GM23338 (cell line): ENCODE measurements around the gene C1QBP. TPM values are rescaled to one million over a fixed set of nuclear protein-coding genes. Genes with fewer than 3 reads are reported as not detected.
"Not testable (repeated sequence)": the region's sequence is repeated elsewhere in the genome, so short reads cannot be mapped to it uniquely, and the experiment has no call there.

Experiments
- ATAC-seq: fragments of 200-7000 bp; cut with Tn5 transposase; 3 replicates; pipeline ENCODE4 v1.9.1; 2020
- DNase-seq: peaks from one replicate; pipeline ENCODE4 v3.0.0-alpha.2; 2015; ENCODE audit warnings: low spot score
- H2AFZ ChIP-seq: fragments of 200-600 bp; sonication (generic); 2 replicates; pipeline ENCODE4 v1.8.0; 2016; ENCODE audit warnings: antibody characterized with exemption, mild to moderate bottlenecking, moderate library complexity
- H3F3A ChIP-seq: fragments of 200-600 bp; sonication (generic); replicated peaks from 2 replicates; pipeline ENCODE4 v1.8.0; 2017; ENCODE audit warnings: antibody characterized with exemption, mixed run types, low read depth
- H3K27ac ChIP-seq: fragments of 200-600 bp; sonication (generic); 2 replicates; pipeline ENCODE4 v1.6.1; 2016; ENCODE audit warnings: low read depth
- H3K27me3 ChIP-seq: fragments of 200-600 bp; sonication (generic); 2 replicates; pipeline ENCODE4 v1.8.0; 2016; ENCODE audit warnings: mild to moderate bottlenecking, mixed run types, moderate library complexity; ENCODE audit not compliant: insufficient read depth
- H3K36me3 ChIP-seq: fragments of 200-600 bp; sonication (generic); 2 replicates; pipeline ENCODE4 v1.8.0; 2016; ENCODE audit warnings: mild to moderate bottlenecking; ENCODE audit not compliant: insufficient read depth
- H3K4me1 ChIP-seq: fragments of 200-600 bp; sonication (generic); 2 replicates; pipeline ENCODE4 v1.8.0; 2016; ENCODE audit warnings: mild to moderate bottlenecking, moderate library complexity; ENCODE audit not compliant: insufficient read depth
- H3K4me2 ChIP-seq: fragments of 200-600 bp; sonication (generic); 2 replicates; pipeline ENCODE4 v1.7.1; 2017; ENCODE audit warnings: mixed run types
- H3K4me3 ChIP-seq: fragments of 200-600 bp; sonication (generic); 2 replicates; pipeline ENCODE4 v1.6.1; 2016; ENCODE audit warnings: mixed run types
- H3K79me2 ChIP-seq: fragments of 200-600 bp; sonication (generic); replicated peaks from 2 replicates; pipeline ENCODE4 v1.8.0; 2017; ENCODE audit warnings: mild to moderate bottlenecking; ENCODE audit not compliant: insufficient read depth
- H3K9me2 ChIP-seq: fragments of 200-600 bp; sonication (generic); 2 replicates; pipeline ENCODE4 v1.8.0; 2017; ENCODE audit not compliant: insufficient read depth
- H4K20me1 ChIP-seq: fragments of 200-600 bp; sonication (generic); replicated peaks from 2 replicates; pipeline ENCODE4 v1.8.0; 2017; ENCODE audit warnings: mild to moderate bottlenecking; ENCODE audit not compliant: insufficient read depth
- H3K27ac Mint-ChIP-seq: 2 replicates; pipeline ENCODE4 v1.8.0; 2020; ENCODE audit warnings: inconsistent platforms, mild to moderate bottlenecking, moderate library complexity, mixed read lengths
- H3K27me3 Mint-ChIP-seq: 3 replicates; pipeline ENCODE4 v1.8.0; 2022; ENCODE audit warnings: low read depth, mild to moderate bottlenecking, moderate library complexity, mixed read lengths, inconsistent platforms; ENCODE audit not compliant: insufficient read depth, poor library complexity
- H3K36me3 Mint-ChIP-seq: 3 replicates; pipeline ENCODE4 v1.8.0; 2021; ENCODE audit warnings: low read depth, mild to moderate bottlenecking, inconsistent platforms, moderate library complexity, mixed read lengths
- H3K4me1 Mint-ChIP-seq: 3 replicates; pipeline ENCODE4 v1.8.0; 2020; ENCODE audit warnings: mild to moderate bottlenecking, inconsistent platforms, mixed read lengths
- H3K4me3 Mint-ChIP-seq: 3 replicates; pipeline ENCODE4 v1.8.0; 2021; ENCODE audit warnings: moderate library complexity, mild to moderate bottlenecking, inconsistent platforms, mixed read lengths
- H3K9me3 Mint-ChIP-seq: 3 replicates; pipeline ENCODE4 v1.8.0; 2020; ENCODE audit warnings: moderate library complexity, mild to moderate bottlenecking, inconsistent platforms, mixed read lengths
- EZH2 ChIP-seq: fragments of 200-600 bp; sonication (generic); IDR thresholded peaks from one replicate; pipeline ENCODE4 v1.8.0; 2017; ENCODE audit warnings: antibody characterized with exemption, mild to moderate bottlenecking, low read depth; ENCODE audit not compliant: unreplicated experiment
- NANOG ChIP-seq: IDR thresholded peaks from 2 replicates; pipeline ENCODE4 v1.6.1; 2016; ENCODE audit warnings: antibody characterized with exemption, borderline replicate concordance
- ZNF114 ChIP-seq: fragments of 250-450 bp; sonication (Bioruptor Pico); IDR thresholded peaks from 2 replicates; pipeline ENCODE4 v1.5.0; 2020; ENCODE audit warnings: mild to moderate bottlenecking, moderate library complexity
- polyA plus RNA-seq: library from polyadenylated mRNA; unstranded; fragments of >200 nt; fragmentation: Nextera tagmentation; extraction: Ambion mirVana; gene quantifications from 2 replicates; pipeline ENCODE4 v1.2.1, GENCODE V29; 2016
- total RNA-seq: library from RNA; depleted of rRNA; stranded (reverse); fragments of >200 nt; shearing (Covaris generic); gene quantifications from 2 replicates; pipeline ENCODE4 v1.2.3, GENCODE V29; 2014
- TF ChIP-seq, protein P1 (sequence below): IDR thresholded peaks from 2 replicates; pipeline ENCODE4 v1.6.1; 2016; ENCODE audit warnings: antibody characterized with exemption
- TF ChIP-seq, protein P2 (sequence below): IDR thresholded peaks from one replicate; pipeline ENCODE4 v1.6.1; 2018; ENCODE audit warnings: antibody characterized with exemption; ENCODE audit not compliant: unreplicated experiment
- TF ChIP-seq, protein P3 (sequence below), 2 experiments: fragments of 200-600 bp in 1 of 2; sonication (generic) in 1 of 2; conservative IDR thresholded peaks; 2 replicates each; pipeline versions ENCODE4 v1.5.1 to v1.6.1; 2016 to 2017; ENCODE audit warnings: antibody characterized with exemption in 2 of 2, low read depth in 2 of 2, mild to moderate bottlenecking in 2 of 2, moderate library complexity in 1 of 2

The C1QBP gene
- total and polyA plus RNA-seq, 2 experiments from 2014 or later, result 478 to 704 TPM

DNA sequence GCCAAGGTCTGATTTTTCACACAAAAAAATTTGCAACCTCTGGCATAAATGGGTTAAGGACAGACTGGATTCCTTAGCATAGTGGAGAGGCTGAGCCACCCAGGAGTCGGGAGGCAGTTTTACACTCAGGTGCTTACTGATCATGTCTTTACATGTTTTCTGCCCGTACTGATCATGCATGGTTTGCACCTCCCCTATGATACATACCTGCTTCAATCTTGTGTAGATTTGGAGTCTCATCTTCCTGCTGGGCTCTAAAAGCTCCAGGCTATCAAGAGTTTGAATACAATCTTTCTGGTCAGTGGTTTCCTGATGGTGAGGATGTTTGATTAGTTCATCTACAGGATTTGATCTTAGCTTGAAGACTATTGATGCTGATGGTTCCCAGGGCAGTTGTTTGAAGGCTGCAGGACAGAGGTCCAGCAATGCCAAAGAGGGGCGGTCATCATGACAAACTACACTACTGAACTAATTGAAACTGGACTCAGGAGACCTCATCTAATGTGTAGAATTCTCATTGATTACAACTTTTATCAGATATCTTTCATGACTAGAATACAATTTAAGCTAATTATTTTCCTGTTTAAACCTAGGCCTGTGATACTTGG, 6.9 kb downstream of the C1QBP start:
- Mint-ChIP-seq H3K4me1 (peaks cover 6% of the 10 kb centered on the region; the same call in 1 of the 3 replicates), H3K9me3 (no peaks in the 10 kb centered on the region), H3K27ac (peak overlapping the region; percentile 25), H3K27me3 (peaks cover 9% of the 10 kb centered on the region), H3K36me3 (peaks cover 95% of the 10 kb centered on the region), H3K4me3 (no peak overlapping the region)
- Histone ChIP-seq H2AFZ (no peak overlapping the region), H3K79me2 (peaks cover 18% of the 10 kb centered on the region), H3F3A (peaks cover 51% of the 10 kb centered on the region), H3K9me2 (no peaks in the 10 kb centered on the region), H3K4me3 (no peak overlapping the region), H3K36me3 (peaks cover 77% of the 10 kb centered on the region), H3K27me3 (no peaks in the 10 kb centered on the region), H3K27ac (peak overlapping the region; percentile 78; the same call in 1 of the 2 replicates), H3K4me1 (no peaks in the 10 kb centered on the region), H4K20me1 (peaks cover 43% of the 10 kb centered on the region; the same call in 1 of the 2 replicates), H3K4me2 (no peak overlapping the region)
- ATAC-seq, result no peak
- DNase-seq, result no peak
- TF ChIP-seq NANOG (no peak), ZNF114 (no peak), EZH2 (no peak)
- TF ChIP-seq, protein P1, sequence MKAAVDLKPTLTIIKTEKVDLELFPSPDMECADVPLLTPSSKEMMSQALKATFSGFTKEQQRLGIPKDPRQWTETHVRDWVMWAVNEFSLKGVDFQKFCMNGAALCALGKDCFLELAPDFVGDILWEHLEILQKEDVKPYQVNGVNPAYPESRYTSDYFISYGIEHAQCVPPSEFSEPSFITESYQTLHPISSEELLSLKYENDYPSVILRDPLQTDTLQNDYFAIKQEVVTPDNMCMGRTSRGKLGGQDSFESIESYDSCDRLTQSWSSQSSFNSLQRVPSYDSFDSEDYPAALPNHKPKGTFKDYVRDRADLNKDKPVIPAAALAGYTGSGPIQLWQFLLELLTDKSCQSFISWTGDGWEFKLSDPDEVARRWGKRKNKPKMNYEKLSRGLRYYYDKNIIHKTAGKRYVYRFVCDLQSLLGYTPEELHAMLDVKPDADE, result no peak
- TF ChIP-seq, protein P2, sequence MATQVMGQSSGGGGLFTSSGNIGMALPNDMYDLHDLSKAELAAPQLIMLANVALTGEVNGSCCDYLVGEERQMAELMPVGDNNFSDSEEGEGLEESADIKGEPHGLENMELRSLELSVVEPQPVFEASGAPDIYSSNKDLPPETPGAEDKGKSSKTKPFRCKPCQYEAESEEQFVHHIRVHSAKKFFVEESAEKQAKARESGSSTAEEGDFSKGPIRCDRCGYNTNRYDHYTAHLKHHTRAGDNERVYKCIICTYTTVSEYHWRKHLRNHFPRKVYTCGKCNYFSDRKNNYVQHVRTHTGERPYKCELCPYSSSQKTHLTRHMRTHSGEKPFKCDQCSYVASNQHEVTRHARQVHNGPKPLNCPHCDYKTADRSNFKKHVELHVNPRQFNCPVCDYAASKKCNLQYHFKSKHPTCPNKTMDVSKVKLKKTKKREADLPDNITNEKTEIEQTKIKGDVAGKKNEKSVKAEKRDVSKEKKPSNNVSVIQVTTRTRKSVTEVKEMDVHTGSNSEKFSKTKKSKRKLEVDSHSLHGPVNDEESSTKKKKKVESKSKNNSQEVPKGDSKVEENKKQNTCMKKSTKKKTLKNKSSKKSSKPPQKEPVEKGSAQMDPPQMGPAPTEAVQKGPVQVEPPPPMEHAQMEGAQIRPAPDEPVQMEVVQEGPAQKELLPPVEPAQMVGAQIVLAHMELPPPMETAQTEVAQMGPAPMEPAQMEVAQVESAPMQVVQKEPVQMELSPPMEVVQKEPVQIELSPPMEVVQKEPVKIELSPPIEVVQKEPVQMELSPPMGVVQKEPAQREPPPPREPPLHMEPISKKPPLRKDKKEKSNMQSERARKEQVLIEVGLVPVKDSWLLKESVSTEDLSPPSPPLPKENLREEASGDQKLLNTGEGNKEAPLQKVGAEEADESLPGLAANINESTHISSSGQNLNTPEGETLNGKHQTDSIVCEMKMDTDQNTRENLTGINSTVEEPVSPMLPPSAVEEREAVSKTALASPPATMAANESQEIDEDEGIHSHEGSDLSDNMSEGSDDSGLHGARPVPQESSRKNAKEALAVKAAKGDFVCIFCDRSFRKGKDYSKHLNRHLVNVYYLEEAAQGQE, result no peak

DNA sequence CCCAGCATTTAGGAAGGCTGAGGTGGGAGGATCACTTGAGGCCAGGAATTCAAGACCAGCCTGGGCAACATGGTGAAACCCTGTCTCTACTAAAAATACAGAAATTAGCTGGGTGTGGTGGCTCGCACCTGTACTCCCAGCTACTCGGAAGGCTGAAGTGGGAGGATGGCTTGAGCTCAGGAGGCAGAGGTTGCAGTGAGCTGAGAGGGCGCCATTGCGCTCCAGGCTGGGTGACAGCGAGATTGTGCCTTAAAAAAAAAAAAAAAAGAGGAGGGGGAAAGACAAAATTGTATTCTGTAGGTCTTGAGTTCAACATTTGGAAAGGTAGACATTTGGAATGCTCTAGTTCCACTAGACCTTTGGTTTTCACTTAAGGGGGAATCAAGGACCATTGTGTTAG, 7.7 kb downstream of the C1QBP start:
- Histone ChIP-seq H3K27ac (peak overlapping the region; percentile 78; the same call in 1 of the 2 replicates), H3K36me3 (peaks cover 78% of the 10 kb centered on the region), H4K20me1 (peaks cover 42% of the 10 kb centered on the region; the same call in 1 of the 2 replicates), H3F3A (peaks cover 51% of the 10 kb centered on the region)
- H3K4me2 ChIP-seq, H3K4me1 ChIP-seq, H3K4me1 Mint-ChIP-seq, H3K27me3 ChIP-seq, H3K9me3 Mint-ChIP-seq, H3K9me2 ChIP-seq, H3K79me2 ChIP-seq, H3K4me3 ChIP-seq, H3K27me3 Mint-ChIP-seq, H2AFZ ChIP-seq, H3K4me3 Mint-ChIP-seq: not testable (repeated sequence)
- peak overlapping the region; percentile 30; the same call in 1 of the 2 replicates for H3K27ac Mint-ChIP-seq
- TF ChIP-seq, protein P3, sequence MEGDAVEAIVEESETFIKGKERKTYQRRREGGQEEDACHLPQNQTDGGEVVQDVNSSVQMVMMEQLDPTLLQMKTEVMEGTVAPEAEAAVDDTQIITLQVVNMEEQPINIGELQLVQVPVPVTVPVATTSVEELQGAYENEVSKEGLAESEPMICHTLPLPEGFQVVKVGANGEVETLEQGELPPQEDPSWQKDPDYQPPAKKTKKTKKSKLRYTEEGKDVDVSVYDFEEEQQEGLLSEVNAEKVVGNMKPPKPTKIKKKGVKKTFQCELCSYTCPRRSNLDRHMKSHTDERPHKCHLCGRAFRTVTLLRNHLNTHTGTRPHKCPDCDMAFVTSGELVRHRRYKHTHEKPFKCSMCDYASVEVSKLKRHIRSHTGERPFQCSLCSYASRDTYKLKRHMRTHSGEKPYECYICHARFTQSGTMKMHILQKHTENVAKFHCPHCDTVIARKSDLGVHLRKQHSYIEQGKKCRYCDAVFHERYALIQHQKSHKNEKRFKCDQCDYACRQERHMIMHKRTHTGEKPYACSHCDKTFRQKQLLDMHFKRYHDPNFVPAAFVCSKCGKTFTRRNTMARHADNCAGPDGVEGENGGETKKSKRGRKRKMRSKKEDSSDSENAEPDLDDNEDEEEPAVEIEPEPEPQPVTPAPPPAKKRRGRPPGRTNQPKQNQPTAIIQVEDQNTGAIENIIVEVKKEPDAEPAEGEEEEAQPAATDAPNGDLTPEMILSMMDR (conservative IDR thresholded peaks at IDR 0.05; ENCODE audit: low read depth in 2 of 2), result peak; percentile 50 to 55
- ATAC-seq, result peak; percentile 77
- H3K36me3 Mint-ChIP-seq, result peaks cover 93% of the 10 kb centered on the region
- DNase-seq, result peak; percentile 47
